COLO829 (cell line): ENCODE results near the gene DLG2.
"Not testable (repeated sequence)": the region's sequence is repeated elsewhere in the genome, so short reads cannot be mapped to it uniquely, and the experiment has no call there.

ENCODE experiments used
- DNase-seq: peaks from one replicate; pipeline ENCODE4 v3.0.0; 2012; ENCODE audit warnings: low spot score

DLG2 gene

GRCh38 chr11:85229723-85230122, 397.4 kb downstream of the DLG2 start:
- not testable (repeated sequence) for DNase-seq

- DNase-seq, result no peak
Measured at GRCh38 chr11:85196968-85197367, 430.2 kb downstream of the DLG2 start.

- DNase-seq, result no peak
Measured at GRCh38 chr11:85195934-85196333, 431.2 kb downstream of the DLG2 start.

GRCh38 chr11:85187992-85188391, 439.2 kb downstream of the DLG2 start:
- no peak for DNase-seq

- no peak for DNase-seq
Measured at GRCh38 chr11:85184721-85185120, 442.4 kb downstream of the DLG2 start.

GRCh38 chr11:85182441-85183387, 444.4 kb downstream of the DLG2 start:
- DNase-seq, result peak; percentile 35

- DNase-seq, result no peak
Measured at GRCh38 chr11:85180528-85180927, 446.6 kb downstream of the DLG2 start.

GRCh38 chr11:85171648-85172257, 455.4 kb downstream of the DLG2 start:
- no peak for DNase-seq

GRCh38 chr11:85170184-85170583, 457.0 kb downstream of the DLG2 start:
- no peak for DNase-seq

- no peak for DNase-seq
Measured at GRCh38 chr11:85167471-85167870, 459.7 kb downstream of the DLG2 start.

- no peak for DNase-seq
Measured at GRCh38 chr11:85167038-85167437, 460.1 kb downstream of the DLG2 start.

GRCh38 chr11:85165819-85166218, 461.3 kb downstream of the DLG2 start:
- no peak for DNase-seq

GRCh38 chr11:85164743-85165142, 462.4 kb downstream of the DLG2 start:
- no peak for DNase-seq

GRCh38 chr11:85154294-85154693, 472.9 kb downstream of the DLG2 start:
- no peak for DNase-seq

GRCh38 chr11:85137597-85137996, 489.5 kb downstream of the DLG2 start:
- DNase-seq, result no peak

- no peak for DNase-seq
Measured at GRCh38 chr11:85133636-85134035, 493.5 kb downstream of the DLG2 start.

- no peak for DNase-seq
Measured at GRCh38 chr11:85132851-85133585, 494.1 kb downstream of the DLG2 start.

- DNase-seq, result no peak
Measured at GRCh38 chr11:85127349-85127748, 499.8 kb downstream of the DLG2 start.

GRCh38 chr11:85123752-85124231, 503.4 kb downstream of the DLG2 start:
- no peak for DNase-seq

GRCh38 chr11:85118151-85118550, 509.0 kb downstream of the DLG2 start:
- no peak for DNase-seq

- DNase-seq, result no peak
Measured at GRCh38 chr11:85115798-85116197, 511.3 kb downstream of the DLG2 start.

GRCh38 chr11:85114786-85115185, 512.4 kb downstream of the DLG2 start:
- DNase-seq, result peak; percentile 60

GRCh38 chr11:85110246-85110645, 516.9 kb downstream of the DLG2 start:
- not testable (repeated sequence) for DNase-seq
